Neuronal stem cell (in vitro differentiated cells): Measurements from ENCODE around the gene PRICKLE3.
A peak's percentile ranks its signal among the peaks of the same experiment; 100 is the strongest.

Experiments used
- DNase-seq: peaks from one replicate; pipeline ENCODE4 v3.0.0-alpha.2; 2013; ENCODE audit warnings: low spot score
- H2AFZ ChIP-seq: one replicate; pipeline ENCODE4 v1.6.1; 2013; ENCODE audit warnings: mild to moderate bottlenecking, low read length, inconsistent platforms
- H2AK5ac ChIP-seq: 2 replicates; pipeline ENCODE4 v1.6.1; 2013; ENCODE audit warnings: low read depth, mild to moderate bottlenecking, inconsistent platforms, low read length, moderate library complexity, mixed read lengths
- H2BK120ac ChIP-seq: 2 replicates; pipeline ENCODE4 v1.6.1; 2013; ENCODE audit warnings: low read depth, mild to moderate bottlenecking, inconsistent platforms, low read length, moderate library complexity, mixed read lengths
- H2BK12ac ChIP-seq: one replicate; pipeline ENCODE4 v1.6.1; 2013; ENCODE audit warnings: low read length, inconsistent platforms
- H2BK15ac ChIP-seq: 2 replicates; pipeline ENCODE4 v1.6.1; 2013; ENCODE audit warnings: mild to moderate bottlenecking, low read length, inconsistent platforms, mixed read lengths
- H2BK5ac ChIP-seq: one replicate; pipeline ENCODE4 v1.6.1; 2013; ENCODE audit warnings: inconsistent platforms, mild to moderate bottlenecking, low read length, moderate library complexity
- H3K14ac ChIP-seq: one replicate; pipeline ENCODE4 v1.6.1; 2013; ENCODE audit warnings: low read length, inconsistent platforms
- H3K18ac ChIP-seq: 2 replicates; pipeline ENCODE4 v1.6.1; 2013; ENCODE audit warnings: low read length, inconsistent platforms
- H3K23ac ChIP-seq: 2 replicates; pipeline ENCODE4 v1.6.1; 2013; ENCODE audit warnings: low read depth, mild to moderate bottlenecking, mixed read lengths, low read length, inconsistent platforms; ENCODE audit not compliant: poor library complexity
- H3K27ac ChIP-seq: replicated peaks from 3 replicates; pipeline ENCODE4 v1.5.1; 2013; ENCODE audit warnings: low read length, inconsistent platforms
- H3K27me3 ChIP-seq, 3 experiments: 2 replicates each; pipeline ENCODE4 v1.6.1; 2013; ENCODE audit warnings: low read length in 3 of 3, mild to moderate bottlenecking in 2 of 3, inconsistent platforms in 1 of 3, low read depth in 1 of 3, mixed read lengths in 1 of 3, moderate library complexity in 1 of 3; ENCODE audit not compliant: control insufficient read depth in 3 of 3, insufficient read depth in 3 of 3
- H3K36me3 ChIP-seq, 2 donors: replicated peaks in 1 of 2; 2 replicates each; pipeline ENCODE4 v1.6.1; 2013; ENCODE audit warnings: low read length in 2 of 2; ENCODE audit not compliant: control insufficient read depth in 2 of 2, insufficient read depth in 2 of 2
- H3K4ac ChIP-seq: 2 replicates; pipeline ENCODE4 v1.6.1; 2013; ENCODE audit warnings: inconsistent platforms, mild to moderate bottlenecking, low read length, moderate library complexity
- H3K4me1 ChIP-seq, 2 donors: 1 replicate in 1 of 2; 2 replicates in 1 of 2; pipeline ENCODE4 v1.6.1; 2013; ENCODE audit warnings: low read length in 2 of 2, low read depth in 1 of 2; ENCODE audit not compliant: control insufficient read depth in 2 of 2, insufficient read depth in 1 of 2
- H3K4me2 ChIP-seq: one replicate; pipeline ENCODE4 v1.6.1; 2013; ENCODE audit warnings: mild to moderate bottlenecking, low read length, inconsistent platforms; ENCODE audit not compliant: insufficient read depth, poor library complexity, severe bottlenecking
- H3K4me3 ChIP-seq, 2 donors: 2 replicates each; pipeline ENCODE4 v1.5.1; 2013; ENCODE audit warnings: low read length in 2 of 2, mild to moderate bottlenecking in 2 of 2, inconsistent platforms in 1 of 2, moderate library complexity in 1 of 2
- H3K79me1 ChIP-seq: one replicate; pipeline ENCODE4 v1.6.1; 2013; ENCODE audit warnings: low read depth, mild to moderate bottlenecking, inconsistent platforms, low read length, moderate library complexity
- H3K9ac ChIP-seq: one replicate; pipeline ENCODE4 v1.6.1; 2013; ENCODE audit warnings: mild to moderate bottlenecking, low read depth, low read length, inconsistent platforms; ENCODE audit not compliant: poor library complexity
- H3K9me3 ChIP-seq, 2 donors: replicated peaks in 1 of 2; 2 replicates each; pipeline versions ENCODE3 to v1.6.1; 2013; ENCODE audit warnings: low read length in 2 of 2, mild to moderate bottlenecking in 2 of 2, inconsistent platforms in 1 of 2, low read depth in 1 of 2, mixed read lengths in 1 of 2, moderate library complexity in 1 of 2; ENCODE audit not compliant: control insufficient read depth in 2 of 2, insufficient read depth in 1 of 2
- H4K8ac ChIP-seq: one replicate; pipeline ENCODE4 v1.6.1; 2013; ENCODE audit warnings: low read depth, mild to moderate bottlenecking, inconsistent platforms, low read length, moderate library complexity
- H4K91ac ChIP-seq: one replicate; pipeline ENCODE4 v1.6.1; 2013; ENCODE audit warnings: low read length, low read depth, mild to moderate bottlenecking, inconsistent platforms; ENCODE audit not compliant: poor library complexity
- WGBS, 2 donors: extraction: QIAGEN DNeasy Blood & Tissue Kit; methylation state at CpG; one replicate each; pipeline ENCODE4 v1.1.7; 2013; ENCODE audit warnings: missing lambda C conversion rate in 2 of 2, mixed read lengths in 1 of 2; ENCODE audit not compliant: insufficient read length in 2 of 2, insufficient replicate concordance in 1 of 2; ENCODE audit errors: extremely low coverage in 2 of 2; 5-methylcytosine and 5-hydroxymethylcytosine counted together

The PRICKLE3 gene

GRCh38 chrX:49166914-49167739 is 19.0 kb downstream of the PRICKLE3 start:
- H3K27ac ChIP-seq, result no peak overlapping the region
- H3K18ac ChIP-seq, result peak overlapping the region; percentile 59
- DNase-seq, result no peak
- no peak overlapping the region for H2AK5ac ChIP-seq
- H2BK5ac ChIP-seq, result no peak overlapping the region
- no peak overlapping the region for H3K14ac ChIP-seq
- H3K9ac ChIP-seq, result no peak overlapping the region
- H2BK120ac ChIP-seq, result no peak overlapping the region
- no CpG with 5 or more reads among the region's 35 CpGs for WGBS, 2 donors
- H3K79me1 ChIP-seq, result peaks cover 2% of the 10 kb centered on the region
- H3K4me1 ChIP-seq, result peaks cover 0 to 11% of the 10 kb centered on the region in 2 donors
- no peaks in the 10 kb centered on the region for H3K9me3 ChIP-seq
- H2BK12ac ChIP-seq, result no peak overlapping the region
- no peak overlapping the region for H2BK15ac ChIP-seq
- H3K36me3 ChIP-seq, result no peaks in the 10 kb centered on the region
- no peak overlapping the region for H3K23ac ChIP-seq
- H4K8ac ChIP-seq, result no peak overlapping the region
- H3K27me3 ChIP-seq, result peaks cover 3 to 16% (median 14%) of the 10 kb centered on the region in 3 experiments
- peak overlapping the region; percentile 77 for H2AFZ ChIP-seq
- no peak overlapping the region for H4K91ac ChIP-seq
- peak overlapping the region in 1 of 2 donors; percentile 46 for H3K4me3 ChIP-seq
- H3K4ac ChIP-seq, result no peak overlapping the region
- H3K4me2 ChIP-seq, result peak overlapping the region; percentile 37

GRCh38 chrX:49165901-49166881 is 20.0 kb downstream of the PRICKLE3 start:
- H2AK5ac ChIP-seq, result no peak overlapping the region
- H2BK15ac ChIP-seq, result no peak overlapping the region
- no peak overlapping the region for H3K4ac ChIP-seq
- H2BK12ac ChIP-seq, result no peak overlapping the region
- no peak overlapping the region for H3K23ac ChIP-seq
- H2AFZ ChIP-seq, result peak overlapping the region; percentile 77
- no peak overlapping the region for H4K91ac ChIP-seq
- peaks cover 0 to 12% (median 7%) of the 10 kb centered on the region in 3 experiments for H3K27me3 ChIP-seq
- H3K18ac ChIP-seq, result peak overlapping the region; percentile 48
- no peak overlapping the region for H3K27ac ChIP-seq
- H3K36me3 ChIP-seq, result no peaks in the 10 kb centered on the region
- H3K9ac ChIP-seq, result no peak overlapping the region
- H2BK5ac ChIP-seq, result no peak overlapping the region
- H3K4me3 ChIP-seq, result peak overlapping the region in 1 of 2 donors; percentile 46
- peak overlapping the region; percentile 45 for H3K4me2 ChIP-seq
- no peak overlapping the region for H4K8ac ChIP-seq
- no CpG with 5 or more reads among the region's 61 CpGs for WGBS, 2 donors
- peak; percentile 69 for DNase-seq
- peaks cover 0 to 11% of the 10 kb centered on the region in 2 donors for H3K4me1 ChIP-seq
- H3K79me1 ChIP-seq, result peaks cover 2% of the 10 kb centered on the region
- no peak overlapping the region for H3K14ac ChIP-seq
- no peaks in the 10 kb centered on the region for H3K9me3 ChIP-seq
- no peak overlapping the region for H2BK120ac ChIP-seq

GRCh38 chrX:49164589-49165360 is 21.4 kb downstream of the PRICKLE3 start:
- no peak overlapping the region for H3K4me2 ChIP-seq
- no peaks in the 10 kb centered on the region for H3K9me3 ChIP-seq
- H3K4me1 ChIP-seq, result peaks cover 0 to 11% of the 10 kb centered on the region in 2 donors
- no peak overlapping the region for H2BK15ac ChIP-seq
- no peak overlapping the region for H2AFZ ChIP-seq
- no peak overlapping the region for H3K14ac ChIP-seq
- no peak for DNase-seq
- no peak overlapping the region for H2BK120ac ChIP-seq
- no peak overlapping the region for H2AK5ac ChIP-seq
- H3K27me3 ChIP-seq, result peaks cover 0 to 9% (median under 1%) of the 10 kb centered on the region in 3 experiments
- no peak overlapping the region for H3K4ac ChIP-seq
- no peak overlapping the region for H2BK12ac ChIP-seq
- no CpG with 5 or more reads among the region's 31 CpGs for WGBS, 2 donors
- H3K23ac ChIP-seq, result no peak overlapping the region
- H3K18ac ChIP-seq, result no peak overlapping the region
- no peak overlapping the region for H4K8ac ChIP-seq
- H3K36me3 ChIP-seq, result no peaks in the 10 kb centered on the region
- H4K91ac ChIP-seq, result no peak overlapping the region
- no peak overlapping the region for H3K4me3 ChIP-seq
- no peak overlapping the region for H3K27ac ChIP-seq
- H3K9ac ChIP-seq, result no peak overlapping the region
- no peak overlapping the region for H2BK5ac ChIP-seq
- peaks cover 2% of the 10 kb centered on the region for H3K79me1 ChIP-seq
